Subcutaneous abdominal adipose tissue (tissue), 5 donors: ENCODE results near the gene F2R.
"Not testable (repeated sequence)": the region's sequence is repeated elsewhere in the genome, so short reads cannot be mapped to it uniquely, and the experiment has no call there.

ENCODE experiments used
- H3K27ac ChIP-seq: one replicate; pipeline ENCODE4 v1.7.0; 2013; ENCODE audit warnings: low read depth, mild to moderate bottlenecking, inconsistent platforms, low read length, moderate library complexity
- H3K27me3 ChIP-seq, 5 donors: one replicate each; pipeline ENCODE4 v1.7.0; 2013; ENCODE audit warnings: low read length in 5 of 5, inconsistent platforms in 1 of 5; ENCODE audit not compliant: control insufficient read depth in 5 of 5, insufficient read depth in 4 of 5
- H3K36me3 ChIP-seq, 5 donors: one replicate each; pipeline ENCODE4 v1.7.0; 2013; ENCODE audit warnings: low read length in 5 of 5; ENCODE audit not compliant: control insufficient read depth in 5 of 5, insufficient read depth in 5 of 5
- H3K4me1 ChIP-seq, 5 donors: one replicate each; pipeline ENCODE4 v1.7.0; 2013; ENCODE audit warnings: low read length in 5 of 5, mild to moderate bottlenecking in 3 of 5, moderate library complexity in 1 of 5; ENCODE audit not compliant: control insufficient read depth in 5 of 5, insufficient read depth in 5 of 5
- H3K4me3 ChIP-seq, 5 donors: one replicate each; pipeline ENCODE4 v1.7.0; 2013; ENCODE audit warnings: low read length in 5 of 5, low read depth in 1 of 5
- H3K9ac ChIP-seq, 5 donors: one replicate each; pipeline ENCODE4 v1.7.0; 2013; ENCODE audit warnings: low read length in 5 of 5, mild to moderate bottlenecking in 4 of 5, moderate library complexity in 3 of 5
- H3K9me3 ChIP-seq, 5 donors: one replicate each; pipeline ENCODE4 v1.7.0; 2013; ENCODE audit warnings: low read length in 5 of 5; ENCODE audit not compliant: control insufficient read depth in 5 of 5
- donor health status: healthy.
- donor health status: healthy.
- donor health status: healthy.
- donor health status: healthy.
- donor health status: healthy.

Gene F2R

GRCh38 chr5:76746677-76747076, 30.8 kb downstream of the F2R start:
- Histone ChIP-seq H3K9me3 (no peaks in the 10 kb centered on the region), H3K27me3 (peaks cover 0 to 4% (median 0%) of the 10 kb centered on the region in 5 donors), H3K27ac (no peak overlapping the region), H3K4me3 (no peak overlapping the region), H3K9ac (no peak overlapping the region), H3K4me1 (no peaks in the 10 kb centered on the region), H3K36me3 (no peaks in the 10 kb centered on the region)

DNA sequence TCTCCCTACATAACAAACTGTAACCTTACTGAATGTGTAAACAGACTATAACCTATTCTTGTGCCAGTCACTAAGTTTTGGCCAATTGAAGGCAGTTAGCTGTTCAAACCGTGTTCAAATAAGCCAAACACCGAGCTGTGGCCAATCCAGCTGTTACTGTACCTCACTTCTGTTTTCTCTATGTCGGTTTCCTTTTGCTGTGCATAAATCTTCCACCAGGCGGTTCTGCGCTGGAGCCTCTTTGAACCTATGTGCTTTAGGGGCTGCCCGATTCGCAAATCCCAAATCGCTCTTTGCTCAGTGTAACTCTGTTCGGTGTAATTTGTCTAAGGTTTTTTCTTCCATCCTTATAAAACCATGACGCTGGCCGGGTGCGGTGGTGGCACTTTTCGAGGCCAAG, 31.8 kb downstream of the F2R start:
- Histone ChIP-seq H3K4me3 (no peak overlapping the region), H3K36me3 (no peaks in the 10 kb centered on the region), H3K9ac (no peak overlapping the region), H3K9me3 (no peaks in the 10 kb centered on the region), H3K27ac (no peak overlapping the region), H3K4me1 (no peaks in the 10 kb centered on the region), H3K27me3 (peaks cover 0 to 4% (median 0%) of the 10 kb centered on the region in 5 donors)

DNA sequence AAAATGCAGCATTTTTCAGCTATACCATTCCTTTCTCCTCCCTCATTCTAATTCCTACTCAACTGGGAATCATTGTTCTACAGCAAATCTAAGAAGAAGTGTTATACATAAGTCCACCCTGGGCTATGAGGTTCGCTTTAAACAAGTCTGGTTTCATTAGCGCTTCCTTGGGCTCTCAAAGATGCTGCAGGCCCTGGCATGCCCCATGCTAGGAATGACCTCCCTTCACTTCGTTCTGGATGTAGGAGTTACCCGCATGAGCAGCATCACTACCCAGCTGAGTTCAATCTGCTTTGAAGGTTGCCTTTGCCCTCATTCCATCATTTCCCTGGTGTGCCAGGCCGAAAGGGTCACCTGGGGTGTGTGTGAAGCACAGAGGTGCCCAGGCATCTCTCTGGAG, 35.4 kb downstream of the F2R start:
- Histone ChIP-seq H3K9me3 (no peaks in the 10 kb centered on the region), H3K27ac (no peak overlapping the region), H3K27me3 (peaks cover 0 to 4% (median 0%) of the 10 kb centered on the region in 5 donors), H3K4me3 (no peak overlapping the region), H3K9ac (no peak overlapping the region), H3K4me1 (no peaks in the 10 kb centered on the region), H3K36me3 (no peaks in the 10 kb centered on the region)

- no peak overlapping the region for H3K9ac ChIP-seq
- no peaks in the 10 kb centered on the region for H3K4me1 ChIP-seq
These were observed 38.7 kb downstream of the F2R start for GRCh38 chr5:76754668-76755078.

GRCh38 chr5:76755779-76756637, 40.1 kb downstream of the F2R start:
- Histone ChIP-seq H3K9ac (no peak overlapping the region), H3K4me1 (no peaks in the 10 kb centered on the region), H3K4me3 (no peak overlapping the region), H3K9me3 (no peaks in the 10 kb centered on the region), H3K27ac (no peak overlapping the region), H3K36me3 (no peaks in the 10 kb centered on the region), H3K27me3 (peaks cover 0 to 4% (median 0%) of the 10 kb centered on the region in 5 donors)

More at GRCh38 chr5:76754668-76755078, 38.7 kb downstream of the F2R start:
- H3K27me3 ChIP-seq = peaks cover 0 to 4% (median 0%) of the 10 kb centered on the region in 5 donors
- H3K27ac ChIP-seq = no peak overlapping the region
- no peak overlapping the region for H3K4me3 ChIP-seq
- no peaks in the 10 kb centered on the region for H3K9me3 ChIP-seq
- no peaks in the 10 kb centered on the region for H3K36me3 ChIP-seq

- no peaks in the 10 kb centered on the region for H3K4me1 ChIP-seq
- no peak overlapping the region for H3K4me3 ChIP-seq
- H3K27me3 ChIP-seq = no peaks in the 10 kb centered on the region
- no peaks in the 10 kb centered on the region for H3K9me3 ChIP-seq
- H3K36me3 ChIP-seq = no peaks in the 10 kb centered on the region
- no peak overlapping the region for H3K9ac ChIP-seq
- H3K27ac ChIP-seq = no peak overlapping the region
These were observed 41.1 kb downstream of the F2R start for GRCh38 chr5:76757049-76757448.

GRCh38 chr5:76761118-76761517, 45.2 kb downstream of the F2R start:
- H3K36me3 ChIP-seq, H3K9me3 ChIP-seq, H3K27ac ChIP-seq, H3K4me1 ChIP-seq, H3K4me3 ChIP-seq, H3K9ac ChIP-seq, H3K27me3 ChIP-seq: not testable (repeated sequence)

DNA sequence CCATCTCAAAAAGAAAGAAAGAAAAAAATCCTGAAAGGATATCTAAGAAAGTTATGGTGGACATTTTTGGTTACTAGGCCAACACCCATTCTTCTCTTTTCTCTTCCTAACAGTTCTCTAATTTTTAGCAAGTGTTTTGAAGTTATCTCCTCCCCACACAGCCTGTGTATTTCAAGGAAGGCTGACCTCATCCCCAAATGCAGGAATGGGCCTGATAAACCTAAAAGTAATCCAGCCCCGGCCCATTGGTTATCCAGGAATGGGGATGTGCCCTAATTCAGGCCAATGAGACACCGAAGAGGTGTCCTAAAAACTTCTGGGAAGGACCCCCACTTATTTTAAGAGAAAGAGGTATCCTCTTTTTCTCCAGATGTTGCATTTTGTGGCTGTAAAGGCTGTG, 46.6 kb downstream of the F2R start:
- Histone ChIP-seq H3K36me3 (no peaks in the 10 kb centered on the region), H3K4me3 (no peak overlapping the region), H3K9ac (no peak overlapping the region), H3K4me1 (no peaks in the 10 kb centered on the region), H3K9me3 (peaks cover 0 to 8% (median 5%) of the 10 kb centered on the region in 5 donors), H3K27ac (no peak overlapping the region), H3K27me3 (no peaks in the 10 kb centered on the region)

- no peaks in the 10 kb centered on the region for H3K4me1 ChIP-seq
- no peak overlapping the region for H3K9ac ChIP-seq
- no peak overlapping the region for H3K4me3 ChIP-seq
- H3K9me3 ChIP-seq = peaks cover 0 to 8% (median 5%) of the 10 kb centered on the region in 5 donors
- H3K27ac ChIP-seq = no peak overlapping the region
- H3K27me3 ChIP-seq = no peaks in the 10 kb centered on the region
- no peaks in the 10 kb centered on the region for H3K36me3 ChIP-seq
These were observed 47.2 kb downstream of the F2R start for GRCh38 chr5:76763136-76763535.

GRCh38 chr5:76764374-76764773, 48.4 kb downstream of the F2R start:
- H3K4me3 ChIP-seq = no peak overlapping the region
- H3K9me3 ChIP-seq = peaks cover 0 to 8% (median 5%) of the 10 kb centered on the region in 5 donors
- no peaks in the 10 kb centered on the region for H3K4me1 ChIP-seq
- H3K27ac ChIP-seq = no peak overlapping the region
- no peaks in the 10 kb centered on the region for H3K27me3 ChIP-seq
- H3K36me3 ChIP-seq = no peaks in the 10 kb centered on the region
- H3K9ac ChIP-seq = no peak overlapping the region
